Daoy (cell line): Measurements from ENCODE around the gene ZFAND2A. TPM values are rescaled to one million over a fixed set of nuclear protein-coding genes. Genes with fewer than 3 reads are reported as not detected.

ENCODE experiments used
- DNase-seq: peaks from one replicate; pipeline ENCODE4 v3.0.0-alpha.2; 2015; ENCODE audit warnings: low read depth
- total RNA-seq: library from RNA; depleted of rRNA; stranded (reverse); fragments of >200 nt; shearing (Covaris generic); gene quantifications from 2 replicates; pipeline ENCODE4 v1.2.3, GENCODE V29; 2014; rRNA removed

The ZFAND2A gene
- total RNA-seq, 1 experiment from 2014 or later: 51.4 TPM

DNA sequence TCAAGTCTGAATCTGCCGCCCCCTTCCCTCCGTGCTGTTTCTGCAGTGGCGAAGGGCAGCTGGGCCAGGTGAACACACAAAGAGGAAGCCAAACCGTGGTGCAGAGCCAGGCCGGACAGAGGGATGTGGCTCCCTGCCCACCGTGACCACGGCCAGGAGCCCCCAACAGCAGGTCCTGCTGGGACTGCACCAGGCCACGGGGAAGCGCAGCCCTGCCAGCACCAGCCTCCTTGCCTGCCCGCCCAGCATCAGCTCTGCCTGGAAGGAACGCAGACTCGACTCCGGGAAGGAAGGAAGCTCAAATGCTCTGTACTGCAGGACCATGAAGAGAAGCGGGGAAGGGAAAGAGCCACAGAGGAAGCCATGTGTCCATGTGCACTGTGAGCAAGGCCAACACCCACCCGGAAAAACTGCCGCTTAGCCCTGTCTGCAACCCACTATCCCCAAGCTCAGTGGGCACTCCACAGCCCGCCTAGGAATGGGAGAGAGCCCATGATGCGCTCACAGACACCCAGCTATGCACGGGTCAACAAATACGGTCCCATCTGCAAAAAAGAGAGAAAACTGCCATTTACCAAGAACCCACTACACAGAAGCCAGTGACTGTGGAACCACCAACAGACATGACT is 53.1 kb downstream of the ZFAND2A start:
- DNase-seq: no peak

- no peak for DNase-seq
These were observed 53.8 kb downstream of the ZFAND2A start for GRCh38 chr7:1106063-1106792.

GRCh38 chr7:1105189-1105588 is 54.8 kb downstream of the ZFAND2A start:
- no peak for DNase-seq

- DNase-seq: no peak
These were observed 55.3 kb downstream of the ZFAND2A start for GRCh38 chr7:1104516-1105179.

GRCh38 chr7:1103789-1104515 is 56.0 kb downstream of the ZFAND2A start:
- DNase-seq: no peak

DNA sequence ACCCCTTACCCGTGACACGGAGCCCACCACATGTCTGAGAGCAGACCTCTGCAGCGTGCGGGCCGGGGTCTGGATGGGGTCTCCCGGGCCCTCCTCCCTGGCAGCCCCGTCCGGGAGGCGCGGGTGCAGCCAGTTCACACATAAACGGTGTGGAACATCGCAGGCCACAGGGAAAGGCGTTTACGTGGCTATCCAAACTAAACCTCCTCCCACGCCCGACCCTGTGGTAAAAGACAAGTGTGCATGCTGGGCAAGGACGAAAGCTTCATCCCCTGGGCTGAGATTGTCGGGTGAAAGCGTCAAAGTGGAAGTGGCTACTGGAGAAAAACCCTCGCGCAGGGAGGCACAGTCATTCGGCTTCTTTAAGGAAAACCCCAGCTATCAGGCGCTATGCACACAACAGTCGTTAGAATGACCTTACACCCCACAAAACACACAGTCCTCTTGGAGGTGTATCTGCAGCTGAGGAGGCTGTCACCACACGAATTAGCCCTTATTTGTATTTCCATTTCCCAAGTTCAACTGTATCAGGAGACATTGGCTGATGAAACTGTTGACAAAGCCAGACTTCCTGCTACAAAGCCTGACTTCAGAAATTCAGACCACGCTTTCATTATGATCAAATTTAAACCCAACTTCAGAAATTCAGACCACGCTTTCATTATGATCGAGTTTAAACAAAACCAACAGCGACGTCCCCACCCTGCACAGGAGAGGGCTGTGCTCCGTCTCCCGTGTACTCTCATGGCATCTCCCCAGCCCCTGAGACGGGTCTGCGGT is 56.8 kb downstream of the ZFAND2A start:
- no peak for DNase-seq

Other genes with a start within 250 kb of the ZFAND2A start
- gene ADAP1, start 205.5 kb downstream of the ZFAND2A start, total RNA-seq: 1.3 and 5.9 TPM in 2 replicates
- 8.9 and 11.5 TPM in 2 replicates for gene COX19, start 184.6 kb downstream of the ZFAND2A start, total RNA-seq
- gene CYP2W1, start 177.0 kb downstream of the ZFAND2A start, total RNA-seq: not detected in 2 replicates
- gene GPR146, start 115.7 kb downstream of the ZFAND2A start, total RNA-seq: 0.17 and 1.1 TPM in 2 replicates
- 0.40 and 4.5 TPM in 2 replicates for gene GPER1, start 72.1 kb downstream of the ZFAND2A start, total RNA-seq
- gene UNCX, start 72.7 kb upstream of the ZFAND2A start, total RNA-seq: not detected in 2 replicates